Measurements from ENCODE around the gene C15orf62.
A peak's percentile ranks its signal among the peaks of the same experiment; 100 is the strongest.

Gene C15orf62

GRCh38 chr15:40785164-40785563 lies 15.4 kb downstream of the C15orf62 start:
- DNase-seq = no peak

DNA sequence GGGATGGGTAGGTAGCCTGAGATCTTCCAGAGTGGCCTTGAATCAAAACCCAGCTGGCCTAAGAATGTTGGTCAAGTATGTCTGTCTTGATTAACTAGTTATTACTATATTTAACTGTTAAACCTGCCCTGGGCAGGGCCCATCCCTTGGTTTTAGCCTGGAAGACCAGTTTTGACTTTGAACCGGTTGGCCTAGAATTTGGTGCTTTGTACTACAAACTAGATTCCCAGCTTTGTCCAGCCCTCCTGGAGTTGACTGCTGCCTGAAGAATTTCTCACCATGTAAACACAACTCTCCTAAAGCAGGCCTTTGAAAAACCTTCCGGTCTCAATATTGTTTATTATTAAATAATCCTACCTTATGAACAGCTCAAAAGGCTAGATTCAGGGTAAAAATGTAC lies 16.0 kb downstream of the C15orf62 start:
- DNase-seq = no peak

DNA sequence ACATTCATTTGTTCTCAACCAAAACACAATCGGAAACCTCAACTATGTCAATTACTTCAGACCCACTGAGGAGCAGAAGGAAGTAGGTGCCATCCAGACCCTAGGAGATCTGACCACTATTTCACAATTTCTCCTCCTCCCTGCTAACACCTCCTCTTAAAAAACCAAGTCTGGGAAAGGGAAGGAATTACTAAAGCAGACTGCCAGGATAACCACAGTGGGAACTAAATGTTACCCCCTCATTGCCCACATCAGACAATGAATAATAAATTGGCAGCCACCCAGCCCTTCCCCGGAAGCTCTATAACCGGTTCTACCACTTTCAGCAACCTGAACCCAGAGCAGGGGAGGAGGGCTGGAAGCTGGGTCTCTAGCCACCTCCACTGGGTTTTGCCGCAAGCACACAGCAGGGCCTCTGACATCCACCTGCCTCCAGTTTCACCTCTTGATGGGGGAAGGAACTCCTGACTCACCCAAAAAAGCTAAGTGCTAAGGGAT lies 17.6 kb downstream of the C15orf62 start:
- no peak for DNase-seq

DNA sequence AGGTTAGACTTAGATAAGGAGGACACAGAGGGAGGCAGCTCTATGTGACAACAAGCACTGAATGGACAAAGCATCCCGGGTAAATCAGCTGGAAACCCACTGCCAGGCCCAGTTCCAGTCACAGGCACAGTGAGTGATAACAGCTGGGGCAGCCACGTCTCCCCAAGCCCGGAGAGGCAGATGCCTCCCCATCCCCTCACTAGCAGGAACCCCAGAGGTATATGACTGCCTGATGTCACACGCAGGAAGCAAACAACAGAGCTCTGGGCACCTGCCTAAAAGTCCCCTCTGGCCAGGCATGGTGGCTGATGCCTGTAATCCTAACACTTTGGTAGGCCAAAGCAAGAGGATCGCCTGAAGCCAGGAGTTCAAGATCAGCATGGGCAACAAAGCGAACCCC lies 18.2 kb downstream of the C15orf62 start:
- no peak for DNase-seq

DNA sequence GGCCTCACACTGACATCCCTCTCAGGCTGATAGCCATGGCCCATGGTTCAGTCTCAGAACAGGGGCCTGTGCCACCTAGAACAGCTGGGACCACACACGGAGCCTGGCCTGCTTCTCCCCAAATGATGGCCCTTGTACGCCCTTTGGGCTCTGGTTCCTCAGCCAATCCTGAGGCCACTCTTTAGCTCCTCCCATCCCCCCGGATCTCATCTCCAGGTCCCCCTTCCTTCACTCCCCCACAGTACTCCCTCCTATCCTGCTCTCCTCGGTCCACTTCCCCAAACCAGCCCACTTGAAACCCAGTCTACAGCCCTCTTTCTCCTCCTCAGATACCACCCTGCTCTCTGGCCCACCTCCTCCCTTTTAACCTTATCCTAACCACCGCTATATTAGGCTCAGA lies 19.3 kb downstream of the C15orf62 start:
- no peak for DNase-seq

- DNase-seq = no peak
These were observed 20.2 kb downstream of the C15orf62 start for GRCh38 chr15:40789999-40790398.

DNA sequence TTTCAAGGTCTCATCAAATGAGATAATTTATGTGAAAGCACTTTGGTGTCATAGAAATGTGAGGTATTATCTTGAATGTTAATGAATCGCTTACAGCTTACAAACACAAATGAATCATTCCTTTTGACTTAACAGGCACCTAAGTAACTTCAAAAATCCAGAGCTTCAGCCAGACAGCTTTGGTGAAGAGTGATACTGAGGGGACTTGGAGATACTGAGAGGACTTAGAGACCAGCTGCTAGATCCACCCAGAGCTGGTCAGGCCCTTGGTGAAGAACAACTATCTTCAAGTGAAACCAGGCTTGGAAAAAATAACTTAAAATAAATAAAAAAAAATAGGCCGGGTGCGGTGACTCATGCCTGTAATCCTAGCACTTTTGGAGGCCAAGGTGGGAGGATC lies 20.9 kb downstream of the C15orf62 start:
- DNase-seq = no peak

GRCh38 chr15:40792394-40792793 lies 22.6 kb downstream of the C15orf62 start:
- no peak for DNase-seq

- DNase-seq = no peak
These were observed 23.6 kb downstream of the C15orf62 start for GRCh38 chr15:40793216-40793989.

DNA sequence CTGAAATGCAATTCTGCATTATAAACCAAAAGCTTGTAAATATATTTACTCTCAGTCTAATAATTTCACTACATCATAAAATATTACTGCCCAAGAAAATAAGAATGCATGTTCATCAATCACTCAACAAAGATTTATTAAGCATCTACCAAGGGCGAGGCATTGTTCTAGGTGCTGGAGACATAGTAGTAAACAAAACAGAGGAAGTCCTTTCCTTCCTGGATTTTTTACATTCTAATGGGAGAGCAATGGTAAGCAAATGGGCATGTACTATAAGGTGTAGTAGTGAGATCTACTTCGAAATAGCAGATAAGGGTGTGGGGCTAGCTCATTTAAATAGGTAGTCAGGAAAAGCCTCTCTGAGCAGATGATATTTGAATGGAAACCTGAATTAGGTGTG lies 26.3 kb downstream of the C15orf62 start:
- DNase-seq = no peak

GRCh38 chr15:40796512-40796911 lies 26.7 kb downstream of the C15orf62 start:
- no peak for DNase-seq

DNA sequence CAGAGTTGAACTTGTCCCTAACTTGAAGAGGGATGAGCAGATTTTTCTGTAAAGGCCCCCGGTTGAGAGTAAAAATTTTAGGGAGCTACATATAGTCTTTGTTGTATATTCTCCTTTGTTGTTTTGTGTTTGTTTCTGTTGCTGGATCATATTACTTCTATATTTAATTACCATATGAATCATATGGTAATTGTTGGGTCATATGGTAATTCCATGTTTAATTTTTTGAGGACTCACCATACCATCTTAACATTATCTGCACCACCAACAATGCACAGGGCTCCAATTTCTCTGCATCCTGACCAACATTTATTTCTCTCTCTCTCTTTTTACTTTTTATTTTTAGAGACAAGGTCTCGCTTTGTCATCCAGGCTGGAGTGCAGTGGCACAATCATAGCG lies 29.7 kb downstream of the C15orf62 start:
- no peak for DNase-seq

DNA sequence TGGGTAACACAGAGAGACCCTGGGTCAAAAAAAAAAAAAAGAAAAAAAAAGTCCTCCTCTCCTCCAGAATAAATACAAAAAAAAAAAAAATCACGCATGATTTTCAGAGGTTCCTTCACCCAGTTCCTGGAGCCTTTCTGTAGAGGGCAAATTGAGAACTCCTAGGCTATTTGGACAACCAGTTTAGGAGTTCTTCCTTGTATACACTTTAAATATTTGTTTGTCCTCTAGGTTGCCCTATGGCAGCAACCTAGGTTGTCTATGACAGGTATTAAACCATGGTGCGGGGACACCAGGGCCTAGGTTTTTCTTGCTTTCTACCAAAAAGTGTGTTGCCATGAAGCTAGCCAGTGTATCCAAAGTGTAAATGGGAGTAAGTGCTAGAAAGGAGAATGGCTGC lies 33.3 kb downstream of the C15orf62 start:
- no peak for DNase-seq

DNA sequence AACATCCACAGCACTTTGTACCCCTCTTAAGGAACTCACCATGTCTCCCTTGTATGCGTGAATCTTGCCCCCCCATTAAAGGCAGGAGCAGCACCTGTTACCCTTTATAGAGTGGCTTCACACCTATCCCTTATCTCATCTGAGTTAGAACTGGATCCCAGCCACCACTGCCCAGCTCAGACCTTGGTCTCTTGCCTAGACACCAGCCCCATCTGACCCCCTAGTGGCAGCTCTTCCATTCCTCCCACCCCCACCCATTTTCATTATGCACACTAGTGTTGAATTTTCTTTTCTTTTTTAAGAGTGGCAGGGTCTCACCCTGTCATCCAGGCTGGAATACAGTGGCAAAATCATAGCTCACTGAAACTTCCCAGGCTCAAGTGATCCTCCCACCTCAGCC lies 33.9 kb downstream of the C15orf62 start:
- DNase-seq = no peak

DNA sequence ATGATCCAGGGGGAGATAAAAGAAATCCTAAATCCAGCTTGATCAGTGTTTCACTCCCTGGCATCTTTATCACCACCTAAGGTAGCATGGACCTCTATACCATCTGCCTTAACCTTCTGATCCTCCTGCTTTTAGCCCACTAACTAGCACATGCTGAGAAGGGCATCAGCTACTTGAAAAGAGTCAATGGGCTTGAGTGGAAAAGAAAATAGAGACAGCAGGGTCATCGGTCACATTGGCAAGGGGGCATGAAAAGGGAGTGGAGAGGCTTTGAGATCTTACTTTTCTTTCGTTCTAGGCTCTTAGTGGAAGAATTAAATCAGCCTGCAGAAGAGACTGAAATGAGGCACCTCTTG lies 36.9 kb downstream of the C15orf62 start:
- DNase-seq = no peak

GRCh38 chr15:40807028-40807887 lies 37.5 kb downstream of the C15orf62 start, which contains the start of the genes DNAJC17 and ZFYVE19:
Gene DNAJC17, minus strand, starts transcription at chr15:40807473. Its CDS starts 27 bp downstream, at chr15:40807446.
Gene ZFYVE19, plus strand, starts transcription at chr15:40807089. Its CDS starts 501 bp downstream, at chr15:40807590.
- DNase-seq = peak; percentile 96

DNA sequence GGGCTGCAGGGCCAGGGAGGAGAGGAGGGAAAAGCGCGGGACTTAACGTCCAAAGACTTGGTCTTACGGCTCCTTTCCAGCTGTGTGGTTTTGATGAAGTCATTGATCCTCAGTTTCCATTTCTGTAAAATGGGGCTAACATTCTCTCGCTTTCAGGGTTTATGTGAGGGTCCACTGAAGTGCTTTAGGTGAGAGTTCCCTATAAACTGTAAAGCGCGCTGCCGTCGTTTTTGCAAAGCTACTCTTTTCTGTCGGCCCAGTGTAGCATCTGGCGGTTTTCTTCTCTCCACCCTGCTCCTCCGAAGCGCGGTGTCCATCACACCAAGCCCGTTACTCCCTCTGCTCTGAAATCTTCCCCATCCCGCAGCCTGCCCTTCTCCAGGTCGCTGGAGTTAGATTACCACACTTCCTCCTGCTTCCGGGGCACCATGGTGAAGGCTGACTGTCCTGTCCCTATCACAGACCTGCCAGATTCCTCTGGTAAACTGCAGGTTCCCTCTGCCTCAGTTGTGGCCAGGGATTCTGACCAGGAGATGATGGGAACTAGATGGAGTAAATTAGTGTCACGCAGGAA lies 38.2 kb downstream of the C15orf62 start:
- DNase-seq = no peak

GRCh38 chr15:40808861-40809450 lies 39.2 kb downstream of the C15orf62 start:
- no peak for DNase-seq

- DNase-seq = no peak
These were observed 43.1 kb downstream of the C15orf62 start for GRCh38 chr15:40812721-40813425.

GRCh38 chr15:40815042-40815698 lies 45.4 kb downstream of the C15orf62 start:
- DNase-seq = no peak

- no peak for DNase-seq
These were observed 49.3 kb downstream of the C15orf62 start for GRCh38 chr15:40819048-40819447.

DNA sequence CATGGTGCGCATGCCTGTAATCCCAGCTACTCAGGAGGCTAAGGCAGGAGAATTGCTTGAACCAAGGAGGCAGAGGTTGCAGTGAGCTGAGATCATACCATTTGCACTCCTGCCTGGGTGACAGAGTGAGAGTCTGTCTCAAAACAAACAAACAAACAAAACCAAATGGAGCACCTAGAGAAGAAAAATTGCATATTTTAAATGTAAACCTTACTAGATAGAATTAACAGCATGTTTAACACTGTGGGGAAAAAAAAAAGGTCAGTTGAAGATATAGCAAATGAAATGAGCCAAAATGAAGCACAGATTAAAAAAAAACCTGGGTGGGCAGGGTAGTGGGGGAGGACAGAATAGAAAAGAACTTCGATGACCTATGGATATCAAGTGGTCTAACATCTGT lies 51.4 kb downstream of the C15orf62 start:
- DNase-seq = no peak
